Fibroblast of skin of scalp (primary cell): ENCODE measurements around the gene SOX5. TPM values are rescaled to one million over a fixed set of nuclear protein-coding genes. Genes with fewer than 3 reads are reported as not detected.

ENCODE experiments used
- DNase-seq: peaks from one replicate; pipeline ENCODE4 v3.0.0-alpha.2; 2013
- polyA plus RNA-seq, 2 experiments: library from polyadenylated mRNA; unstranded; fragments of 120-200 nt; gene quantifications; one replicate each; pipeline ENCODE4 v1.2.1, GENCODE V29; 2013; ENCODE audit not compliant: insufficient read length in 2 of 2

SOX5 gene
- polyA plus RNA-seq (2013, experiment 1 of 2; ENCODE audit: insufficient read length) = not detected
- polyA plus RNA-seq (2013, experiment 2 of 2; ENCODE audit: insufficient read length) = 0.26 TPM

DNA sequence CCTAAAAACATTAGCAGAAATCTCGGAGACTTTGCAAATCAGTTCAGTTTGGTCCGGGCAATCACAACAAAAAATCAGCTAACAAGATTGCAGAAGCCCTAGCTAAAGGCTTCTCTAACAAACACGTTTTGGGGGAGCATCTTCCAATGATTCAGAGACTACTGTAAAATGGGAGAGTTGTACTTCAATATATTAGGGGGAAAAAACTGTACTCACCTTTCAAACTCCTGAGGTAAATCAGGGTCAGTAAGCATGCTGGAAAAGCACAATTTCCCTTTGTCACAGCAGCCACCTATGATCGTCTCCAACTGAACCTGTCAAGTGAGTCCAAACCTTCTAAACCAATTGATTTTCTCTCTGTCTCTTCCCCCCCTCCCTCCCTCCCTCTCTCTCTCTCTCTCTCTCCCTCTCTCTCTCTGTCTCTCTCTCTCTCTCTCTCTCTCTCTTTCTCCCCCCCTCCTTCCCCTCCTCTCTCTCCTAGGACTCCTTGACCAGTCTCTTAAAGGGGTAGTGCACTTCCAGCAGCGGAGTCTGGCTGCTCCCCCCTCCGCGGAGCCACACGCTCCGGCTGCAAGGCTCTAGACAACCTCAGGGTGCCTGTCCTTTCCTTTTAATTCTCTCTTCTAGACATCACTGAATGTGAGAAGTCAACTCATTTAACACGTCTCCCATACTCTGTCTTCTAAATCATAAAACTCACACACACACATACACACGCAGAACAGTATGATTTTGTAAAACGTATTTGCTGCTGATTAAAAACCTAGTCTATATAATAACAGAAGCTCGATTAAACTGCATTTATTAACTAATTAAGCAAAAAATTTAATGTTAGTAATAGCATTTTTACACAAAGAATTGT lies at the start of gene SOX5:
Gene SOX5, minus strand, starts transcription at position 323 of the 862 bp plus-strand sequence. Its CDS starts 69 bp downstream, at position 254.
- peak; percentile 4 for DNase-seq

DNA sequence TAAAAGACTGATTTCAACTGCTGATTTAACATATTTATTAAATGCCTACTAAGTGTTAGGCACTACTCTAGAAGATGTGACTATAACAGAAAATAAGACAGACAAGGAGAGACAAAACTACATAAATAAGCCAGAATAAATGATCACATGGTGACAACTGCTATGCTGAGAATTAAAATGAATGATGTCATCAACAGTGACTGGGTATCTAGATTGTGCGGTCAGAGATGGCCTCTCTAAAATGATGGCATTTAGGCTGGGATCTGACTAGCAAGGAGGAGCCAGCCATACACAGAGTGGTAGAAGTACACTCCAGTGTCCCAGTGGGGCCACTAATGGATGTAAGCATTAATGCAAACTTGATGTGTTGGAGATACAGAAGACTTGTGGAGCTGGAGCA lies 37.6 kb upstream of the SOX5 start:
- DNase-seq = no peak

DNA sequence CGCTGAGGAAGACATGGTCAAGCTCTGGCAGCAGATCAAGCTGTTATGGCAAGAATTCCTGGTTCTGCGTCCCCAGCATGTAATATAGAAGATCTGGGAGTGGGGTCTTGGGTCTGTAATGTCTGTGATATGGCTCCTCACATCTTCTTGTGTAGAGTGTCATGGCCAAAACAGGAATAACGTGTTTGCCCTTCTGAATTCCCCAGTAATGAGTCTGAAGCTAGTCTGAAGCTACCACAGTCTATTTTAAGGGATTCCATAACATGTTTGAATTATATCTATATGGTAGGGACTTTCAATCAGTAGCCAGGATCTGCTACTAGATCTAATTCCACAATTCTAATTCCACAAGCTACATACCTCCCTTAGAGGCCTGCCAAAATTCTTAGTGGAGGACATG lies 31.4 kb upstream of the SOX5 start:
- DNase-seq = no peak

DNA sequence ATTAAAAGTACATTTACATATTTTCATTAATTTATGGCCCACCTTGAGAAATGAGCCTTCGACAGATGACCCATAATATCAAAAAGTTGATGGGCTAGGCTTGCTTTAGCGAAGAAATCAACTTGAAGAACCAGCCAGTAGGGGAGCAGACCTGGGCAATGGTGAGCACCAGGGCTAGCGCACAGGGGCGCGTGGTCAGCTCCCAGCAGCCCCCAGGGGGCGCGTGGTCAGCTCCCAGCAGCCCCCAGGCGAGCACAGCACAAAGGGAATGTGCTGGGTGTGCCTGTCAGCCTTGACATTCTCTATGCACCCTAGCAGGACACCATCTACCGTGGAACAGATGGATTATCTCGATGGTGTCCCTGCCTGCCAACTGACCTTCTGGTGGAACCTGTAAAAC lies 15.3 kb upstream of the SOX5 start:
- no peak for DNase-seq

DNA sequence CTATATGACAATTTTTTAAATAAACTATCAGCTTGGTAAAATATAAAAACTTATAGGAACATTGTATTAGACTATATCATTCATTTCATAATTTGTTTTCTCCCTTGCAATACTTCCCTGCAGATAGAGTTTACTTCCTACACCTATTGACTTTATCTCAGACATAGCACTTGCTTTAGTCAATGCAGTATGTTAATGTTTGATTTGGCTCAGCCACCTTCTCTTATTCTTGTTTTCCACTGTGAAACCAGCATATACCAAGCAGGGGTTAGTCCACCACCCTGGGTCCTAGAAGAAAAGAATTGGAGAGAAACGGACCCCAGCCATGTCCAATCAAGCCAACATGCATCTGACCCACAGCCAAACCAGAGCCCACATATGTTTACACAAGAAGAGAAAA lies 10.4 kb upstream of the SOX5 start:
- no peak for DNase-seq

DNA sequence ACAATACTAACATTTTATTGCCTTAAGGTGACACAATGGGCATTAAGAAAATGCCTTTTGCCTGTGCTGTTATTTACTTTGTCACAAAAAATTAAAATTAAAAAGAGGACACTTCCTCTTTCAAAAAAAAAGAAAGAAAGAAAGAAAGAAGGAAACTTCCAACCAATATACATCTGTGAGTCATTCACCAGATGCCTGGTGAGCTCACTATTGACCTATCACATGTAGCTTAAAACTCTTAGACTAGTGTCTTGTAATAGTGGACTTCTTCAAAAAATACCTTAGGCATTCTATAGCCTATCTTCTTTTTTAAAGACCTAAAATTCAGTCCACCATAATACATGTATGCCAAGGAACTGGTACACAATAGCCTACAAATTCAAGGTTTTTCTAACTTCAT lies 4.9 kb upstream of the SOX5 start:
- no peak for DNase-seq

DNA sequence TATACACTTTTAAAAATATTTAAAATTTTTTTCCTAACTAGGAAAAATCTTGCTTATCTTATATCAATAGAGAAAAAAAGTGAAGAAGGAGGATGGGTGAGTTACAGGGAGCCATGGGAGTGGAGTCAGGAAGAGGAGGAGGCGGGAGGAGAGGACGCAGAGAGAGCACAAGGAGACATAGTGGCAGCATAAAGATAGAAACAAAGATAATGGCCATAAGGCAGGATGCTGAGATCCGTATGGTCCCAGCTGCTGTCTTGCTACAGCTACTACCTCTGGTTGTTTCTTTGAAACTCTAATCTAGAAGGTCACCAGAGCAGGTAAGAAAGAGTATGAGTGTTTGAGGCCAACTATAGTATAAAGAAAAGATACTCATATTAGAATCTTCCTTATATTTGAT lies 2.6 kb upstream of the SOX5 start:
- no peak for DNase-seq

DNA sequence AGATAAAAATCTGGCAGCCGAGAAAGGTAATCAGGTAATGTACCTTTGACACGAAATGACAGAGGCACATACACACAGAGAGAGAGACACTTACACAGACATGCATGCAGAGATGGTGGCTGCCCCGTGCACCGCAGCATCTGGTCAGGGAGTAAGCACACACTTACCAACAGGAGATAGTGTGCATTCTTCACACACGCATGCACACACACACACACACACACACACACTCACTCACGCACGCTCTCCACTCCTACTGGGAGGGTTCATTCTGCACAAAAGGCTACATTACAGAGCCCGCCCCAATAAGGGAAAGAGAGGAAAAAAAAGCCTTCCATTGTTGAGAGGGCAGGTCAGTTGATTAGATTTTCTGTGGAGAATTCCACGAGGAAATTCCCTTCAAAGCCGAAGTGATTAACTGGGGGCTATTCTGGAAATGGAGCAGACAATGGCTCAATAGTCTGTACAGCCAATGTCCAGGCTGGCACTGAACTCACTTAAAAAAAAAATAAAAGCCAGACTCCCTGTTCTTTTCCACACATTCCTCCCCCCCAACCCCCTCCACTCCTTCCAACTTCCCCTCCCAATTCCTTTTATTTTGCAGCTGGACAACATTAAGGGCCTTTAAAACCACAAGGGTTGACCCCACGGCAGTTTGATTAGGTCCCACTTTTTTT lies 1.4 kb upstream of the SOX5 start:
- no peak for DNase-seq

DNA sequence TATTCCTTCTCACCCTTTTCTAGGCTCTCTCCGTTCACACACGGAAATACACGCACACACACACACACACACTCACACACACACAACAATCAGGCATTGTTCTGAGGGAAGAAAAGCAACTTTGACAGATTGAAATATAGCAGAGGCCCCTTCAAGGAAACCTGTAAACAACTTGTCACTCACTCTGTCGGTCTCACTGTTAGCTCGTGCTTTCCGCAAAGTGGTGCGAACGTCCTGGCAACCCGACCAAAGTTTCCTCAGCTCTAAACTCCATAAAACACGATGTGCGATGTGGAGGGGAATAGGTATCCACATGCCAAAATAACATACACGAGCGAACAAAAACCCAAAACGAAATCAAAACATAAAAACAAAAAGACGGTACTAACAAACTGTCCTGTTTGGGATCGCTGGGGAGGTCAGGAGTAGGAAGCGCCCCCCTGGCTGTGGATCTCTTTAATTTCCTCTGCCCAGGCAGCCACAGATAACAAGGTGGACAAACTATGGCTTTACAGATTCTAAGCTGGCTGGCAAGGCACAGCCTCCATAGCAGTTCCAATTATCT lies 822 bp upstream of the SOX5 start:
- no peak for DNase-seq

DNA sequence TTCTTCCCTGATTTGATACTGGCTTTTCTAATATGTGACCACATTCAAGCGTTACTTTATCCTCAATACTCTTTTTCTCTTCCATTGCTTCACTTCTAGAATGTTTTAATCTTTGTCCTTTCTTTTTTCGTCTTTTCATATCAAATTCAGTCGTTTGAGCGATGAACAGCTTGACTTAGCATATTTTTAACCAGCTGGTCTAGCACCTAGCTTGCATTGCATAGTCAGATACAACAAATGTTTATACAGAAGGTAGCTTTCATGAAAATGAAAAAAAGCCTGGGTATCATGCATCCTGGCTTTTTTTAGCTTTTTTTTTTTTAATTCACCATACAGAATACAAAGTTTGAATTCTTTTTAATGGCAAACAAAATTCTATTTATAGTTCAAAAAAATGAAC lies 1.2 kb downstream of the SOX5 start:
- DNase-seq = no peak

DNA sequence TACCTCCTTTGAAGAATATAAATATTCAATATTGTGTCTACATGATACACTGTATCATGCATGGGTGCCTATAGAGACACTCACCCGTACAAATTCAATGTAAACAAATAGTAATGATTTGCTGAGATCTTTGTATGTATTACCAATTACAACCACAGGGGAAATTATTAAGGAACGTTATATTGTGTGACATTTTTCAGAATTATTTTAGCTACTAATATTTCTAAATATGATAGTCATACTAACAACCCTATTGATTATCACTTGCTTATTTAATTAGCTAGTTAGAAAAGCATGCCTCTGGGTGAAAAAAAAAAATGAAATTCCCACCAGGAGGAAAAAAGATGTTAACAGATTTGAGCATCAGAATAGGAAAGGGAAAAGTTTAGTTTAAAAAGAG lies 2.1 kb downstream of the SOX5 start:
- no peak for DNase-seq

DNA sequence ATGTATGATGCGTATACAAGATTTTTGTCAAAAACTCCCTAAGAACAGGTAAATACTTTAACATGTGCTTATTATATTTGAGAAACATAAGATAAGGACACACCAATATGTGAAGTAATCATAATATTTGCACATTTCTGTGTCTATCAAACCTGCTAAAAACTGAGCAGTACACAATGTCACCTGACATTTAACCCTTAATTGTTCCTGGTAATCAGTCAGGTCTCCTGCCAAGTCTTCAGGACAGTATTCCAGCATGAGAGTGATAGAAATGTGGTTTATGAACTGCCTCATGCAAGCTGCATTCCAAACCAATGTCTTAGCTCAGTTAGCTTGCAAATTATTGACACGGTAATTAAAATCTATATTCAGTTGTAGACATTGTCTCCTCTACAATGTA lies 4.2 kb downstream of the SOX5 start:
- DNase-seq = no peak

DNA sequence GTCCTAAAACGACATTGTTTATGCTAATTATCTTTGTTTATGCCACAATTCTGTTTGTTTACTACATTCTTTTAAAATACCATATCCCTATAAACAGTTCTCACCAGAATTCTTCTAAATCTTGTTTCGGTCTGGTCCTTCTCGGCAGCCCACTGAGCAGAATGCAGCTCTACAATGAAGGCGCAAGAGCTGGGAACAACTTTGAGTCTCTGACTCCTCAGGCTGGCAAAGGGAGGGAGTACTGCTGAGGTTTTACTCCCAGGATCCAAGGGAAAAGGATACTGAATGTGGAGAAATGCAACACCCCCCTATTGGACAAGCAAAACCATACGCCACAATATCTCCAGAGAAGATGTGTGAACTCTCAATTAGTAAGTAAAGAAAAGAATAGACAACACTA lies 5.4 kb downstream of the SOX5 start:
- no peak for DNase-seq

DNA sequence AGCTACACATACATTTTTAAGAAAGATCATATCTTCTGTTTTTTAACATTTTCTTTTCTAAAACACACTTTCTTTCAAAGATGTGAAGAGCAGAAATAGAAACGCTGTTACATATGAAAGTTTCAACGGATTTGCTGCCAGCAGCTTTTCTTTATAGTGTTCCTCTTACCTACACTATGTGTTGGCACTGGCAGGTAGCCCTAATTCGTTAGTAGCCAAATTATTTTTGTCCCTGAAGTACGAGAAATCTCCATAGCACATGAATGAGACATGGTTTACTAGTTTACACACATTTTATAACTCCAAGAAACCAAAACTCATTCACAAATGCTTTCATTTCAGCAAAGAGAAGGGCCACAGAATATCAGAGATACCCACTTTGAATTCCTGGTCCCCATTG lies 6.6 kb downstream of the SOX5 start:
- no peak for DNase-seq

DNA sequence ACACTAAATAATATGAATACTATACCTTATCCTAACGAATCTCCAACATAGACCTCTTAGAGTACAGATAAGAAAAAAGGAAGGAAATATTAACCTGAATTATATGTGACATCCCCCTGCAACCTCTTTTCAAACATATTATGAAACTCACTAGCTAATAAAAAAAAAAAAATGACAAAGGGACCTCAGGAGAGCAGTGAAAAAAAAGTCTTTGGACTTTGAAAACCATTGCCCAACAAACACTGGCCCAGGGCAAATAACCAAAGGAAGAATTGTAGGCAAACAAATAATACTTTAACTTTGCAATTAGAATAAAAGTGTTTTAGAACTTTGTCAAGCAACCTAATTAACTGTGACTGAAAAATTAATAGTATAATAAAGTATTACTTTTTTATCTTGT lies 7.7 kb downstream of the SOX5 start:
- no peak for DNase-seq

DNA sequence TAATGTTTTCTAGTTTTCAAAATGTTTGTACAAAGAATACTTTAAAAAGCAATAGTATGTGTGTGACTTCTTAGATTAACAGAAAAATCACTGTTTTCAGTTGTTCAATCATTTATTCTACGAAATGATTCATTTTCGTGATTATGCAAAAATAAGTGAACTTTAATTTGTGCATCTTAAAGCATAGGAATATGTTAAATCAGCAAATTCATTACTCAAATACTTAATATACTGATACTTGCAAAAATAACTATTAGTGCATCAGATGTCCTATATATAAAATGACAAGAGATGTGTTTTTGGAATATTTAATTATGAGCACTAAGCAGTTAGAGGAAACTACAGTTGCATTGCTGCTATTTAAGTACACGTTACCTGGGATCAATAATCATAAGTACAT lies 11.0 kb downstream of the SOX5 start:
- DNase-seq = no peak

DNA sequence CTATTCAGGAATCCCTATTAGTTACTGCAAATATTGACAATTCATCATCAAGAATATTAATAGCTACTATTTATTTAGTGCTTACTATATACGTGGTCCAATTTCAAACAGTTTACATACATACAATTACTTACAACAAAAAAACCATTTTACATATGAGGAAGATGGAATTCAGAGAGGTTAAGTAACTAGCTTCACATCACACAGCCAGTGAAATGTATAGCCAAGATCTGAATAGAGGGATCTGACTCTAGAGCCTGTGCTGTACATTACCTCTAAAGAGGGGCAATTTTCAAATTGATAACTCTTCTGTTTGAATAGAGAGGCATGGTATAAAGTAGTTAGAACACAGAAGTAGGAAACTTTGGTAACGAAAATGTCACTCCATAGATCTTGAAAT lies 18.3 kb downstream of the SOX5 start:
- no peak for DNase-seq

DNA sequence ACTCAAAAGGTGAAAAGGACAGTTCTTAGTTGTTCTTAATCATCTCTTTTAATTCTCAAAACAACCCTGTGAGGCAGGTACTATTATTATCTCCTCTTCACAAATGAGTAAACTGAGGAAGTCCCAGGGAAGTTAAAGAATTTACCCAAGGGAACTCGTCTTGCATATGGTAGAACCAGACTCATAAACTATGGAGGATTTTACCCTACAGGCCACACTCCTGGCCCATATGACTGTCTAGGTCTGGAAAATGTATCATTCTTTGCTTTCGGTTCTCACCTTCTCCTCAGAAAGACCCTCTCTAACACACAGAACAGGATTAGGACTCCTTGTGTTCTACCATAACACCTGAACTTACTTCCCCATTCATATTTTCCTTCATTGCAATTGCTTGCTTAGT lies 18.9 kb downstream of the SOX5 start:
- no peak for DNase-seq

DNA sequence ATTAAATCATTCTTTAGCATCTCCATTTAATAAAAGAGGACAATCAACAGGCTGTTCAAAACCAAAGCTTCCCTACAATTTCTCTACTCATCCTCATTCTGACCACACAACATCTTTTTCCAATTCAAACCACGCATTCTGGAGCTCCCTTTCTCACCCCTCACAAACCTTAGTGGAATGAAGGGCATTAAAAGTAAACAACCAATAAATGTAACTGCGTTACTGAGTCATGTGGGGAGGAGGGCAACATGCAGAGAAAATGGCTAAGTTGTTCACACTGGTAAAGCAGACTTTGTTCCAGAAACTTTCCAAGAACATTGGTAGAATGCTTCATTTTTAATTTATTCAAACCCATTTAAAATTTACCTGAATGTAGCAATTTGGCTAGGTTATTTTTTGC lies 19.6 kb downstream of the SOX5 start:
- no peak for DNase-seq

DNA sequence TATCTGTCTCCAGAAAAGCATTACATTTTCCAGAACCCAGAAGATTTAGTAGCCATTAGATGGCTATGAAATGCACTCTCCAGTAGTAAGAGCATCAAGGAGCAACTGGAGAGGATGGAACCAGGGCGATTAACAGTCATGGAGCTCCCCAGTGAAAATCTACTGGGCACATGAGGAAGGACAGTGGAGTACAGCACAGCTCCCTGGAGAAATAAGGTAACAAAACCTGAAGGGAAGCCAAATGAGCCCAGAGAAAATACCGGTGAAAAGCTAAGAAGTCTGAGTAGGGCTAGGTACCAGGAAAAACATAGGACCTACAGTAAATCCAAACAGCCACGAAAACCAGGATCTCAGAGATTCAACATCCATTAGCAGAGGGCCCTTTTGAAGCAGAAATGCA lies 21.6 kb downstream of the SOX5 start:
- no peak for DNase-seq

DNA sequence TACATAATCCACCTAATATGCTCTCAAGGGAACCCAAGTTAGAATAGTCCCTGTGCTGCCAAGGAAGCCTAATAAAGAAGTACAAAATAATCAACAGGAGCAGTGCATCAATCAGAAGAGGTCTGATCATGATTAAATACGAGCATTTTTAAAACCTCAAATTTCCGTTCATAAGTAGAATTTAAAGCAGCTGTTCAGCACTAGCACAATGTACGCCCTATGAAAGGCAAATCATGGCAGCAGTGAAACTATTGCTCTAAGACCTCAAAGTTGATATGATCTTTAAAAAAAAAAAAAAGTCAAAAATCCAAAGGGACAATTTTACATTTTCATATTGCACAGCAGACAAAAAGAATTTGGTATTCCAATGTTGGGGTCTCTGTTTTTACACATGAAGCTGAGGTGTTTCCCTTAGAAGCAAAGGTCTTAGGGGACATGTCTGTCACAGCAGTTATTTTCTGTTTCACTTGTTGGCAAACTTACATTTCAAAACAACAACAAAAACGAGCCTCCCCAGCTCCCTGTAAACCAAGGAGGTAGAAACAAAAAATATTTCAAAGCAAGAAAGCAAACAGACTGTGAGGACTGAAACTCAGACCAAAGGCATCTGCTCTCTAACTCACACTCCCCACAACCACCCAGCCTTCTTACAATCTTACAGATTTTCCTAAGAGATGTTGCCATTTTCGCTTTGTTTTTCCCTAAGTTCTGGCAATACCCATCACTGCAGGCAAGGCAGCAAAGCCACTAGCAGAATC lies 28.2 kb downstream of the SOX5 start:
- DNase-seq = no peak

DNA sequence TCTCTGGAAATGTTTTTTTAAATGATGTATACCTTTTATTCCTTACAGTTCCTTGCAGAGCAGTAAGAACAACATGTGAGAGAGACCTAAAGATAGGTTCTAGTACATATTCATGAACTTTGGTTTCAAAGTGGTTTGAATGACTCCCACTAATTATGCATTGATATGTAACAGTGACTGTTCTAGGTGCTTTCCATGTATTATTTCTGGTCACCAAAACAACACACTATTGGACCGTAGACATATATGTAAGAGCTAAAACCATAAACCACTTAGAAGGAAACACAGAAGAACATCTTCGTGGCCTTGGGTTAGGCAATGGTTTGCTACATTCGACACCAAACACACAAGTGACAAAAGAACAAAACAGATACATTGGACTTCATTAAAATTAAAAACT lies 37.9 kb downstream of the SOX5 start:
- DNase-seq = no peak

DNA sequence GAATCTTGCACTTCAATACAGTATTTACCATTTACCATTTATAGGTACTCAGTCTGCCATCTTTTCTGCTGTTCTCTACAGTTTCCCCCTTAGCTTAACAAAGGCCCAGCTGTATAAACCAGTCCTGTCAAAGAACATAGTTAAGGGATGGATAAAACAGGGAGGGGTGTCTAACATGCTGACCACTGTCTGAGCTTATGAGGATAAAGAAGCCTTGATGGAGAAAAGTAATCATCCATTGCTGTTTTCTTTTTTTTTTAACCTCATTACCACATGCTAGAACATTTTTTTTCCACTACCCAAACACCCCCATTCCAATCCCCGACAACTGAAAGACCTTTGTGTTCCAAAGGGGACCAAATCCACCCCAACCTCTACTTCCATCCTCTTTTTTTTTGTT lies 39.9 kb downstream of the SOX5 start:
- DNase-seq = no peak
